Colonic mucosa (tissue), 4 donors: ENCODE results near the gene CRHR1. TPM values are rescaled to one million over a fixed set of nuclear protein-coding genes. Genes with fewer than 3 reads are reported as not detected.

ENCODE experiments used
- DNase-seq: peaks from one replicate; pipeline ENCODE4 v3.0.0-alpha.2; 2020
- H3K27ac ChIP-seq: fragments of 200-600 bp; one replicate; pipeline ENCODE4 v1.8.0; 2021
- H3K27me3 ChIP-seq: fragments of 200-600 bp; one replicate; pipeline ENCODE4 v1.8.0; 2021
- H3K36me3 ChIP-seq: fragments of 200-600 bp; one replicate; pipeline ENCODE4 v1.8.0; 2021
- H3K4me1 ChIP-seq: fragments of 200-600 bp; one replicate; pipeline ENCODE4 v1.8.0; 2021; ENCODE audit warnings: mild to moderate bottlenecking
- H3K4me3 ChIP-seq: fragments of 200-600 bp; one replicate; pipeline ENCODE4 v1.8.0; 2021
- H3K9ac ChIP-seq, 2 donors: one replicate each; pipeline ENCODE4 v1.7.0; 2013; ENCODE audit warnings: control low read depth in 2 of 2, low read depth in 2 of 2, low read length in 2 of 2
- H3K9me3 ChIP-seq: fragments of 200-600 bp; one replicate; pipeline ENCODE4 v1.8.0; 2021
- intact Hi-C: fragments of 100-400 bp; cut with DNase I; formaldehyde crosslinking; loops from one replicate; pipeline ENCODE4 v1.14.1; 2022
- total RNA-seq, 2 donors: library from RNA; stranded (reverse); fragmentation: NEBNext Ultra II Directional in 1 of 2; extraction: Animal tissue kit (Norgen Biotek cat#: 25700) in 1 of 2; gene quantifications; one replicate each; pipeline ENCODE4 v1.2.1, GENCODE V29; 2021
- TF ChIP-seq, protein P1 (sequence below): fragments of 200-600 bp; IDR thresholded peaks from one replicate; pipeline ENCODE4 v1.8.0; 2022; ENCODE audit warnings: antibody characterized with exemption, mild to moderate bottlenecking
- donor health status: healthy.
- donor health status: DM: no; HTN: no; CAD: no.
- donor health status: DM: no; HTN: no; CAD: no.

The CRHR1 gene
- total RNA-seq, 2 donors from 2014 or later, result not detected

DNA sequence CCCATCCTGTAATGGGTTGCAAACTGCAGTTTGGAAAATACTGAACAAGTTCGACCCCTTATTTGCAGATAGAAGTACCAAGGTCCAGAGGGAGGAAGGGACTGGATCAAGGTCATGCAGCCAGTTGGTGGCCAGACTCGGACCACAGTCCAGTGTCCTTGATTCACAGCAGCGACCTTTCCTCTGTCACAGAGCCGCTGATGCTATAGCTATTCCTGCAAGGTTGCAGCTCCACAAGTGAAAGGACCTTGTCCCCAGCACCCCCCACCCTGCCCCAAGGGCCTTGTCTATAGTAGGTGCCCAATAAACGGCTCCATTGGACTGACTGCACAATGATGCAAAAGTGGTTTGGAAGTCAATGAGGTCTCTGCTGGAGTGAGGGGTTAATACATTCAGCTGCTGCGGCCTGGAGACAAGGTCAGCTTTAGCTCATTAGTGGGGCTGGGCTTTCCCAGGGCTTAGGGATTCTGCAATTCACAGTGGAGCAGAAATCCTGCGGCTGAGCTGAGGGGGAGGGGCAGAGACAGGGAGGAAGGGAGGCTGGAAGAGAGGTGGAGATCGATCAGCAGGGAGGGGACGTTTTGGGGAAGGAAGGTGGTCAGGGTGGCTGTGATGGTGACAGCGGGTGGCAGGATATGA, 13.4 kb upstream of the CRHR1 start:
- no peak for DNase-seq
- no peaks in the 10 kb centered on the region for H3K27me3 ChIP-seq
- no peaks in the 10 kb centered on the region for H3K4me1 ChIP-seq
- intact Hi-C loops, result no loop called here
- H3K9ac ChIP-seq, result no peak overlapping the region
- H3K27ac ChIP-seq, result no peak overlapping the region
- no peaks in the 10 kb centered on the region for H3K36me3 ChIP-seq
- TF ChIP-seq, protein P1, sequence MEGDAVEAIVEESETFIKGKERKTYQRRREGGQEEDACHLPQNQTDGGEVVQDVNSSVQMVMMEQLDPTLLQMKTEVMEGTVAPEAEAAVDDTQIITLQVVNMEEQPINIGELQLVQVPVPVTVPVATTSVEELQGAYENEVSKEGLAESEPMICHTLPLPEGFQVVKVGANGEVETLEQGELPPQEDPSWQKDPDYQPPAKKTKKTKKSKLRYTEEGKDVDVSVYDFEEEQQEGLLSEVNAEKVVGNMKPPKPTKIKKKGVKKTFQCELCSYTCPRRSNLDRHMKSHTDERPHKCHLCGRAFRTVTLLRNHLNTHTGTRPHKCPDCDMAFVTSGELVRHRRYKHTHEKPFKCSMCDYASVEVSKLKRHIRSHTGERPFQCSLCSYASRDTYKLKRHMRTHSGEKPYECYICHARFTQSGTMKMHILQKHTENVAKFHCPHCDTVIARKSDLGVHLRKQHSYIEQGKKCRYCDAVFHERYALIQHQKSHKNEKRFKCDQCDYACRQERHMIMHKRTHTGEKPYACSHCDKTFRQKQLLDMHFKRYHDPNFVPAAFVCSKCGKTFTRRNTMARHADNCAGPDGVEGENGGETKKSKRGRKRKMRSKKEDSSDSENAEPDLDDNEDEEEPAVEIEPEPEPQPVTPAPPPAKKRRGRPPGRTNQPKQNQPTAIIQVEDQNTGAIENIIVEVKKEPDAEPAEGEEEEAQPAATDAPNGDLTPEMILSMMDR, result no peak
- H3K4me3 ChIP-seq, result no peak overlapping the region
- no peaks in the 10 kb centered on the region for H3K9me3 ChIP-seq

DNA sequence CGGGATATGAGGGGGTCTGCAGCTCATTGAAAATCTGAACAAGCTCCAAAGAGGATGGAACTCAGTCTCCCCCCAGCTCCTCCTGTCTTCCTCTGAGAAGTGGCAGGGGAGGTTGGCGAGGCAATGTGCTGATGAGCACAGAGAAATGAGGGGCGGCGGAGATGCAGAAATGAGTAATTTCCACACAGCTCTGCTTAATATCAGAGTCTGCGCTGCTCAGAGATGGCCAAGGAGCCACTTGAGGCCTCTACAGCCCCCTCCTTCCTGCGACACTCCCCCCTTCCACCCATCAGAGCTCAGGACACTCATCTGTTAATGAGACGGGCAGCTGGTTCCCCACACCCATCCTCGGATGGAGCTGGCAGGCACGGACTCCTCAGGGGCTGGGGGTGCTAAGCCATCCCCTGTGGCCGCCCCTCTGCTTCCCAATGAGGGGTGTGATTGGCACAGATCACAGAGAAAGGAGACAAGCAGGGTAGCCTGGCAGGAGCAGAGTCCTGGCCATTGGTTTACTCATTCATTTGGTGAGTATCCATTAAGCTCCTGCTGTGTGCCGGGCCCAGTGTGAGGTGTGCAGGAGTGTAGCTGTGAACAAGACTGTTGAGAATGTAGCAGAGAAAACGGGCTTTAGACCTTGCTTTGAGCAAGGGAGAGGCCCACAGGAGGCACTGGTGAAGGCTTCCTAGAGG, 12.7 kb upstream of the CRHR1 start:
- no peak overlapping the region for H3K4me3 ChIP-seq
- H3K36me3 ChIP-seq, result no peaks in the 10 kb centered on the region
- H3K27me3 ChIP-seq, result no peaks in the 10 kb centered on the region
- TF ChIP-seq, protein P1, result no peak
- no peak for DNase-seq
- no peaks in the 10 kb centered on the region for H3K4me1 ChIP-seq
- intact Hi-C loops, result no loop called here
- no peak overlapping the region for H3K9ac ChIP-seq
- no peak overlapping the region for H3K27ac ChIP-seq
- no peaks in the 10 kb centered on the region for H3K9me3 ChIP-seq

DNA sequence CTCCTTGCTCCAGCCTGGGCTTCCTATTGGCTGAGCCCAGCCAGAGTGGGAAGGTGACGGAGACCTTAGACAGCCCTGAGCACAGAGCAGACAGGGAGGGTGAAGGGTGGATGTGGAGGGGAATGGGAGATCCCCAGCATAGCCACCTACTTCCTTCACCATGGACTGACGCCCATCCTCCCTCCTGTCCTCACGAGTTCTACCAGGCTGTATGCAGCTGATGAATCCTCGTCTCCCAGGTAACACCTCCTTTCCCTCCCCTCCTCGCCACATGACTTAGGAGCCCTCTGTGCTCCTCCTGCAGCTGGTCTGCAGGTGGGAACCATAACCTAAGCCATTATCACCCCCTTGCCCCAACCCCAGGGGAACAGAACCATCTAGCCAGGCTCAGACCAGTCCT, 9.0 kb upstream of the CRHR1 start:
- Histone ChIP-seq H3K36me3 (no peaks in the 10 kb centered on the region), H3K27ac (no peak overlapping the region), H3K4me3 (no peak overlapping the region), H3K9me3 (no peaks in the 10 kb centered on the region), H3K9ac (no peak overlapping the region), H3K27me3 (no peaks in the 10 kb centered on the region), H3K4me1 (no peaks in the 10 kb centered on the region)
- TF ChIP-seq, protein P1, result no peak
- intact Hi-C loops, result no loop called here
- DNase-seq, result no peak

DNA sequence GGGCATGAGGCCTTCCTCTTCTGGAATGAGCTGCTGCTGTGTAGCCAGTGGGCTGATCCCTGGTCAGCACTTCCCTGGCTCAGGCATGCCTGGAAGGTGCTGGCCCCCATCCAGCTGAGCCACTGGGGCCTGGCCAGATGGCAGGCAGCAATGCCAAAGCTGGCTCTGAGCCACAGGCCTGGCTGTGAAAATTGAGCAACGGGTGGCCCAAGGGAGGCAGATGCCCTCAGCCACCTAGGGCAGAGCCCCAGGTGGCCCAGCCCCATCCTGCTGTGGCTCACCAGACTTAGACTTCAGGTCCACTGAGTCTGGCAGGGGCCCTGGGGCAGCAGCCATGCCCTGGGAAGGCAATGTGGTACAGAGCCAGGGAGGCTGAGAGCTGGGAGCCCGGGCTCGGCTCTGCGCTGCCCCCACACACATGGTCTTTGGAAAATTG, 8.5 kb upstream of the CRHR1 start:
- intact Hi-C loops, result no loop called here

DNA sequence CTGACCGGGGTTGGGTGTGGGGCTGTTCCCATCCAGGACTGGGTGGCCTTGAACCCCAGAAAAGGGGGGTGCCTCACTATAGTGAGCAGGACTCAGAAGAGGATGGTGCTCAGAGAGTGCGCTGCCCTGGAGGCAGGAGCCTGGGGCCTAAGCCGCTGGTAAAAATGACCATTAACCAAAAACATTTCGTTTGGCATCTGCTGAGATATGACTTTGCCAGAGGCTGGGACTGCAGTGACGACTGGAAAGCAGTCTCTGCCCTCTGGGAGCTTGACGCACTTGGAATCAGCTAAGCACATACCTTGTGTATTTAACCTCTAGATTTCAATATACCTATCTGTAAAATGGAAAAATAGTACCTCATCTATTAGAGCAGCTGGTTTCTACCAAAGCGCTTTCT, 7.2 kb upstream of the CRHR1 start:
- Histone ChIP-seq H3K4me3 (no peak overlapping the region), H3K4me1 (no peaks in the 10 kb centered on the region), H3K27ac (no peak overlapping the region), H3K27me3 (peaks cover 2% of the 10 kb centered on the region), H3K9ac (no peak overlapping the region), H3K9me3 (no peaks in the 10 kb centered on the region), H3K36me3 (no peaks in the 10 kb centered on the region)
- no peak for DNase-seq
- TF ChIP-seq, protein P1, result no peak
- intact Hi-C loops, result no loop called here

More for the DNA sequence above, 8.5 kb upstream of the CRHR1 start:
- Histone ChIP-seq H3K36me3 (no peaks in the 10 kb centered on the region), H3K9ac (no peak overlapping the region), H3K27me3 (no peaks in the 10 kb centered on the region), H3K27ac (no peak overlapping the region), H3K4me1 (no peaks in the 10 kb centered on the region), H3K9me3 (no peaks in the 10 kb centered on the region), H3K4me3 (no peak overlapping the region)
- TF ChIP-seq, protein P1, result no peak
- no peak for DNase-seq
